ENCODE measurements around the gene SPOCK1.

SPOCK1 gene

GRCh38 chr5:137320056-137321045, 178.8 kb downstream of the SPOCK1 start:
- peak; percentile 67 for DNase-seq

GRCh38 chr5:137318027-137318426, 181.1 kb downstream of the SPOCK1 start:
- no peak for DNase-seq

- no peak for DNase-seq
These were observed 182.8 kb downstream of the SPOCK1 start for GRCh38 chr5:137316346-137316736.

- no peak for DNase-seq
These were observed 183.4 kb downstream of the SPOCK1 start for GRCh38 chr5:137315534-137316345.

GRCh38 chr5:137315109-137315508, 184.0 kb downstream of the SPOCK1 start:
- DNase-seq = no peak

- no peak for DNase-seq
These were observed 185.5 kb downstream of the SPOCK1 start for GRCh38 chr5:137313526-137314175.

- no peak for DNase-seq
These were observed 187.1 kb downstream of the SPOCK1 start for GRCh38 chr5:137312011-137312410.

GRCh38 chr5:137310051-137310730, 188.9 kb downstream of the SPOCK1 start:
- no peak for DNase-seq

GRCh38 chr5:137309290-137309689, 189.8 kb downstream of the SPOCK1 start:
- no peak for DNase-seq

- no peak for DNase-seq
These were observed 190.8 kb downstream of the SPOCK1 start for GRCh38 chr5:137308311-137308710.

GRCh38 chr5:137306903-137307302, 192.2 kb downstream of the SPOCK1 start:
- no peak for DNase-seq

- no peak for DNase-seq
These were observed 193.0 kb downstream of the SPOCK1 start for GRCh38 chr5:137305971-137306602.

GRCh38 chr5:137304226-137304874, 194.8 kb downstream of the SPOCK1 start:
- DNase-seq = peak; percentile 82

GRCh38 chr5:137303509-137303908, 195.6 kb downstream of the SPOCK1 start:
- peak; percentile 30 for DNase-seq

GRCh38 chr5:137300411-137301240, 198.5 kb downstream of the SPOCK1 start:
- DNase-seq = no peak

- peak; percentile 32 for DNase-seq
These were observed 202.8 kb downstream of the SPOCK1 start for GRCh38 chr5:137296213-137296781.

GRCh38 chr5:137294604-137295003, 204.5 kb downstream of the SPOCK1 start:
- DNase-seq = no peak

GRCh38 chr5:137292461-137293027, 206.6 kb downstream of the SPOCK1 start:
- DNase-seq = no peak

GRCh38 chr5:137291436-137291835, 207.7 kb downstream of the SPOCK1 start:
- peak; percentile 9 for DNase-seq

- no peak for DNase-seq
These were observed 208.1 kb downstream of the SPOCK1 start for GRCh38 chr5:137291031-137291430.
